ENCODE results near the gene MT1A. TPM values are rescaled to one million over a fixed set of nuclear protein-coding genes. Genes with fewer than 3 reads are reported as not detected.
"Not testable (repeated sequence)": the region's sequence is repeated elsewhere in the genome, so short reads cannot be mapped to it uniquely, and the experiment has no call there.

MT1A gene
- total RNA-seq, 1 donor from 2014 or later = not detected

DNA sequence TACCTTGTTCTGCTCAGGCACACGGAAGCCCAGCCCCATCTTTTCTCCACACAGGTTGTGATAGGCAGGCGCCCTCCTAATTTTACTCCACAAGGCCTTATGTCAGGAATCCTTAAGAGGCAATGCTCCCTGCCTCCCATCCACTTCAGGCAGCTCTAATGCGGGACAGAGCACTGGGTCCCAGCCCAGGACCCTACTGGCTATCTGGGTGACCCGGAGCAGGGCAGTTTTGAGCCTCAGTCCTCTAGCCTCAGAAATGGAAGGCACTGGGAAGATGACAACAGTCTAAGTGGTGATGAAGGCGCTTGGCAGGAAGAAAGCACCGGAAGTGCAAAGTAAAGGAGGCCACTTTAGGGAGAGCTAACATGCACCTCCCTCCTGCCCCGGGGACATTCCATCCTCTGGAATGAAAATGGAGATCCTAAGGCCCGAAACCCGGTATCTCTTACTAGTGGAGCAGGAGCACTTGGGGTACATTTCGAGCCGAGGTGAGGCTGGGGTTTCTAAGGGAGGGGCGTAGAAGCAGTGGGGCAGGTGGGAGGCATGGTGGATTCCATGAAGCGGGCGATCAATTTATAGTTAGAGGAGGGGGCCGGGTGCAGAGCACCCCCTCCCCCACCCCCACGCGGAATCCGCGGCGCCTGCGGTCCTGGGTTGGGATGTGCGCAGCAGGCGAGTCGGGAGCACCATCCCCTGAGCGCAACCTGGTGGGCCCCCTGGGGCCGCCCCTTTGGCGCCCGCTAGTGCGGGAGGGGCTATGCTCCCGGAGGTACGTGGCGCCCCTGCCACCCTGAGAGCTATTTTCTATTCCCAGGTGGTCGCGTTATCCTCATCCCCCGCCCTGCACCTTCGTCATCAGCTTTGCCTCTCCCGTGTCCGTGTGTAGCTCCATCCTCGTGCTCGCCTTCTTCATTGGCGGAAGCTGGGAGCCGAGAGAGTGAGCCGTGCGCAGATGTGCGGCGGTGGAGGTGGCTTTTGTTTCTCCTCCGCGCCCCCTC is 24.2 kb downstream of the MT1A start:
- Mint-ChIP-seq H3K4me1 (peaks cover 23% of the 10 kb centered on the region), H3K9me3 (no peaks in the 10 kb centered on the region), H3K36me3 (ENCODE audit: low read depth) (peaks cover 3% of the 10 kb centered on the region), H3K27ac (no peak overlapping the region), H3K27me3 (peaks cover 53% of the 10 kb centered on the region), H3K4me3 (peak overlapping the region; percentile 11)
- CTCF ChIA-PET = no interaction called here
- ATAC-seq (ENCODE audit: low read depth) (no peak), DNase-seq (no peak)
- TF ChIP-seq CTCF (IDR thresholded peaks at IDR 0.05) = no peak
- POLR2A ChIA-PET = no interaction called here
- intact Hi-C loops (cut with micrococcal nuclease) = no loop called here

GRCh38 chr16:56664506-56664905 is 26.0 kb downstream of the MT1A start:
- peaks cover 13% of the 10 kb centered on the region for H3K4me1 Mint-ChIP-seq
- ATAC-seq (ENCODE audit: low read depth) (no peak), DNase-seq (no peak)
- intact Hi-C loops (cut with micrococcal nuclease) = no loop called here
- CTCF ChIA-PET = no interaction called here
- POLR2A ChIA-PET = no interaction called here
- H3K27ac Mint-ChIP-seq = no peak overlapping the region
- H3K9me3 Mint-ChIP-seq = no peaks in the 10 kb centered on the region
- peaks cover 68% of the 10 kb centered on the region for H3K27me3 Mint-ChIP-seq
- H3K36me3 Mint-ChIP-seq (ENCODE audit: low read depth) = no peaks in the 10 kb centered on the region
- H3K4me3 Mint-ChIP-seq = no peak overlapping the region
- no peak for TF ChIP-seq CTCF (IDR thresholded peaks at IDR 0.05)

DNA sequence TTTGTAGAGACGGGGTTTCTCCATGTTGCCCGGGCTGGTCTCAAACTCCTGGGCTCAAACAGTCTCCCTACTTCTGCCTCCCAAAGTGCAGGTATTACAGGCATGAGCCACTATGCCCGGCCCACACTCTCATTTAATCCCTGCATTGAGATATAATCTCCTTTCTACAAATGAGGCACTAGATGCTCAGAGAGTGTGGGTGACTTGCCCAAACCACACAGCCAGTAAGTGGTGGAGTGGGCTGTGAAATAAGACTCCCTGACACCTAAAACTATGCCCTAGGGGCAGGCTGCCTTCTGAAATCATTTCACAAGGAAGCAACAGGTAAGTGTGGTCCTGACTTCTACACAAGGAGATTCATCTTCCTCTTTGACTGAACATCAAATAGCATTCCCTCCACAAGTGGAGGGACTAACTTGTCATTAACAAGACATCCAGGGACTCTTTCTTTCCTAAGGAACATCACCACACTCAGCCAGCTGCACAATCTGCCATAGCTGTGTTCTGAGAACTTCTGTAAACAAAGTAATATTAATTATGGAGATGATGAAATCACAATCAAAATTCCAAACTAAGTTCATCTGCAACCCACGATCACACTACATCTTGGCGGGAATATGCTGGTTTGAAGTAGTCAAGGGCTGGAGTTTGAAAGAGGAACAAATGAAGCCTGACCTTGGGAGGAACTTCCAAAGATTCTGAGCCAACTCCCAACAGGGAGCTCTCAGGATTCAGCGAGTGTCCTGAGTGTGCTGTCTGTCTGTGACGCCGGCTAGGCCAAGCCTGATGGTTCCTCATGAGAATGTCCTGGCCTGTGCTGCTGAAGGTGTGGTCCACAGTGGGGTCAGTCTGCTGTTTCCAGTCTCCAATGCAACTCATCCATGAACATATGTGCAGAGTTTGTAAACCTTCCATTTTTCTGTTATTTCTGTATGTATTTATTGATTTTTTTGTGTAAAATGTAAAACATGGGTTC is 27.1 kb downstream of the MT1A start:
- H3K4me3 Mint-ChIP-seq; intact Hi-C loops (cut with micrococcal nuclease); DNase-seq; H3K36me3 Mint-ChIP-seq (ENCODE audit: low read depth); H3K9me3 Mint-ChIP-seq; H3K27ac Mint-ChIP-seq; CTCF ChIA-PET; POLR2A ChIA-PET; ATAC-seq (ENCODE audit: low read depth): not testable (repeated sequence)
- H3K4me1 Mint-ChIP-seq = peaks cover 15% of the 10 kb centered on the region
- H3K27me3 Mint-ChIP-seq = peaks cover 79% of the 10 kb centered on the region

DNA sequence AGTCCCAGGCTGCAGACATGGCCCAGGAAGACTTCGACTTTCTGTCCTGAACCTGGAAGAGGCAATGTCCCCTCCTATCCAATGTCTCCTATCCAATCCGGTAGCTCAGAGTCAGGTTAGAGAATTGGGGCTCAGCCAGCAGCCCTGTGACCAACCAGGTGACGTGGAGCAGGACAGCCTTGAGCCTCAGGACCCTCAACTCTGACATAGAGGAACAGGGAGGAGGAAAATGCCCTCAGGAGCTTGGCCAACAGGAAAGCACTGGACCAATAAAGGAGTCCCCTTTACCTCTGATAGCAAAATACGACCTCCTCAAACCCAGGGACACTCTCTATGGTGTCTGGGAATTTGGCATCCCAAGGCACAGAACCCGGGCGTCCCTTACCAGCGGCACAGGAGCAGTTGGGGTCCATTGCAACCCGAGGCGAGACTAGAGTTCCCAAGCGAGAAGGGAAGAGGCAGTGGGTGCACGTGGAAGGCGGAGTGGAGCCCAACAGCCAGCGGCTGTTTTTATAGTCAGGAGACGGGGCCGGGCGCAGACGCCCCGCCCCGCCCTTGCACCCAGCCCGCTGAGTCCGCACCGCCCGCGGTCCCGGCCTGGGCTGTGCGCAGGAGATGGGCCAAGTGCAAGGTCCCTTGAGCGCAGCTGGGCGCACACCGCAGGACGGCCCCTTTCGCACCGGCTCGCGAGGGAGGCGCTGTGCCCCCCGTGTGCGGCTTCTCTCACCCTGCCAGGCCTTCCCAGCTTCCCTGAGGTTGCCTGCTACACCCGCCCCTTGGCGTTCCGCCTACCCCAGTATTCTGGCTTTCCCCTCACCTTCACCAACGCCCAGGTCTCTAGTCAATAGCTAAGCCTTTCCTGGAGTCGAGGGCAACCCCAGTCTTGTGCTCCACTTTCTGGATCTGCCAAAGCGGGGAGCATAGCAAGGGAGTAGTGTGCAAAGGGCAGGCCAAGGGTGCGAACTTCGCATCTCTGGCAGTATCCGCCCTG is 29.4 kb downstream of the MT1A start, which contains the start of gene MT1G:
Gene MT1G, minus strand, starts transcription at position 485 of the 991 bp plus-strand sequence. Its CDS starts 72 bp downstream, at position 413.
- intact Hi-C loops (cut with micrococcal nuclease) = no loop called here
- ATAC-seq (ENCODE audit: low read depth) = no peak
- no peak for DNase-seq
- no peaks in the 10 kb centered on the region for H3K36me3 Mint-ChIP-seq (ENCODE audit: low read depth)
- peaks cover 6% of the 10 kb centered on the region for H3K4me1 Mint-ChIP-seq
- no peak for TF ChIP-seq CTCF (IDR thresholded peaks at IDR 0.05)
- CTCF ChIA-PET = interaction anchor here (0.8 kb wide), 1 partner anchor 34 kb away, joined by 3 read pairs; no protein-coding TSS in a partner anchor
- no peaks in the 10 kb centered on the region for H3K9me3 Mint-ChIP-seq
- peaks cover 77% of the 10 kb centered on the region for H3K27me3 Mint-ChIP-seq
- no peak within 1 kb of the TSS for H3K4me3 Mint-ChIP-seq
- POLR2A ChIA-PET = no interaction called here
- no peak within 1 kb of the TSS for H3K27ac Mint-ChIP-seq
